Measurements from ENCODE around the gene DNM3. TPM values are rescaled to one million over a fixed set of nuclear protein-coding genes. Genes with fewer than 3 reads are reported as not detected.

The DNM3 gene
- total and polyA plus RNA-seq, 2 of the 8 experiments (the other 6 are each of a cell fraction or from before 2014, with no cell fraction given): 2.0 to 8.5 TPM

DNA sequence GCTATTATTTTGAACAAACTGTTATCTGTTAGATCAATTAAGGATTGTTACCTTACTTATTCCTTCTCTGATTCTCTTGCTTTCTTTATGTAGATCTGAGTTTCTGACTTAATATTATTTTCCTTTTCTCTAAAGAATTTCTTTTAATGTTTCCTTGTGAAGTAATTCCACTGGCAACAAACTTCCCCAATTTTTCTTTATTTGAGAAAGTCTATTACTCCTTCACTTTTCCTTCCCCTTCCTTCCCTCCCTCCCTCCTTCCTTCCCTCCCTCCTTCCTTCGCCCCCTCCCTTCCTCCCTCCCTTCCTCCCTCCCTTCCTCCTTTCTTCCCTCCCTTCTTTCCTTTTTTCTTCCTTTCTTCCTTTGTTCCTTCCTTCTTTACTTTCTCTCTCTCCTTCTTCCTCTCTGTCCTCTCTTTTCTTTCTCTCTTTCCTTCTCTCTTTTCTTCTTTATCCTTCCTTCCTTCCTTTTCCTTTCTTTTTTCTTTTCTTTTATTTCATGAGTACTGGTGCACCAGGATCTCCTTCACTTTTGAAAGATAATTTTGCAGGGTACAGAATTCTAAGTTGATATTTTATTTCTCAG is 177.5 kb downstream of the DNM3 start (continued):
- TF ChIP-seq CTBP2 (IDR thresholded peaks at IDR 0.05; ENCODE audit: borderline replicate concordance, insufficient read depth, insufficient read length, low read length): no peak
- no peak for TF ChIP-seq SUZ12 (IDR thresholded peaks at IDR 0.05; ENCODE audit: low read length)
- no peak for TF ChIP-seq NANOG (IDR thresholded peaks at IDR 0.05; ENCODE audit: insufficient read depth, low read depth, low read length, poor library complexity, severe bottlenecking)
- TF ChIP-seq HDAC2 (IDR thresholded peaks at IDR 0.05; ENCODE audit: borderline replicate concordance in 1 of 2, low read depth in 2 of 2, low read length in 2 of 2): no peak

Data from H1 (cell line).